HepG2 (cell line): ENCODE results near the gene ROBO3. TPM values are rescaled to one million over a fixed set of nuclear protein-coding genes. Genes with fewer than 3 reads are reported as not detected.

Experiments used
- ATAD3A ChIP-seq: sonication (generic); formaldehyde crosslinking; IDR thresholded peaks from 2 replicates; pipeline ENCODE4 v1.4.0; 2020; ENCODE audit warnings: missing genetic modification reagents
- ATF2 ChIP-seq: sonication (generic); formaldehyde crosslinking; IDR thresholded peaks from 2 replicates; pipeline ENCODE4 v1.4.0; 2020; ENCODE audit warnings: missing genetic modification reagents
- GATAD2A ChIP-seq: IDR thresholded peaks from 2 replicates; pipeline ENCODE4 v1.6.1; 2016
- GZF1 ChIP-seq: sonication (generic); formaldehyde crosslinking; IDR thresholded peaks from 2 replicates; pipeline ENCODE4 v1.5.1; 2020; ENCODE audit warnings: mild to moderate bottlenecking, missing genetic modification reagents
- HIC2 ChIP-seq: sonication (generic); formaldehyde crosslinking; IDR thresholded peaks from 2 replicates; pipeline ENCODE4 v1.9.0; 2022; ENCODE audit warnings: low read depth, missing genetic modification reagents
- HMG20A ChIP-seq: IDR thresholded peaks from 2 replicates; pipeline ENCODE4 v1.6.1; 2016; ENCODE audit warnings: borderline replicate concordance
- MIER3 ChIP-seq: IDR thresholded peaks from 2 replicates; pipeline ENCODE4 v1.6.1; 2016; ENCODE audit warnings: missing compliant biosample characterization, borderline replicate concordance
- MIXL1 ChIP-seq: IDR thresholded peaks from 2 replicates; pipeline ENCODE4 v1.6.1; 2016
- NCOA1 ChIP-seq: sonication (generic); formaldehyde crosslinking; IDR thresholded peaks from 2 replicates; pipeline ENCODE4 v1.9.0; 2021; ENCODE audit warnings: missing genetic modification reagents
- TARDBP ChIP-seq: sonication (generic); formaldehyde crosslinking; IDR thresholded peaks from 2 replicates; pipeline ENCODE4 v1.8.0; 2022; ENCODE audit warnings: mild to moderate bottlenecking, missing genetic modification reagents
- TERF1 ChIP-seq: sonication (generic); formaldehyde crosslinking; IDR thresholded peaks from 2 replicates; pipeline ENCODE4 v1.8.0; 2022; ENCODE audit warnings: mild to moderate bottlenecking, missing genetic modification reagents, moderate library complexity
- XBP1 ChIP-seq: sonication (generic); formaldehyde crosslinking; IDR thresholded peaks from 2 replicates; pipeline ENCODE4 v1.5.0; 2020; ENCODE audit warnings: missing genetic modification reagents
- ZBTB21 ChIP-seq: sonication (generic); formaldehyde crosslinking; IDR thresholded peaks from 2 replicates; pipeline ENCODE4 v1.4.0; 2020; ENCODE audit warnings: missing genetic modification reagents
- ZBTB4 ChIP-seq: sonication (generic); formaldehyde crosslinking; IDR thresholded peaks from 2 replicates; pipeline ENCODE4 v1.4.0; 2020; ENCODE audit warnings: missing genetic modification reagents, mild to moderate bottlenecking, borderline replicate concordance
- ZC3H4 ChIP-seq: sonication (generic); formaldehyde crosslinking; IDR thresholded peaks from 2 replicates; pipeline ENCODE4 v1.4.0; 2020; ENCODE audit warnings: missing genetic modification reagents, borderline replicate concordance
- ZFP36L2 ChIP-seq: sonication (generic); formaldehyde crosslinking; IDR thresholded peaks from 2 replicates; pipeline ENCODE4 v1.4.0; 2020; ENCODE audit warnings: missing genetic modification reagents
- ZKSCAN1 ChIP-seq: fragments of 150-350 bp; IDR thresholded peaks from 2 replicates; pipeline ENCODE4 v1.6.1; 2014; ENCODE audit warnings: low read length
- ZKSCAN8 ChIP-seq: IDR thresholded peaks from 2 replicates; pipeline ENCODE4 v1.6.1; 2016; ENCODE audit warnings: borderline replicate concordance, missing genetic modification reagents, missing compliant biosample characterization
- ZNF264 ChIP-seq: sonication (generic); formaldehyde crosslinking; IDR thresholded peaks from 2 replicates; pipeline ENCODE4 v1.4.0; 2020; ENCODE audit warnings: missing genetic modification reagents
- ZNF484 ChIP-seq: sonication (generic); formaldehyde crosslinking; IDR thresholded peaks from 2 replicates; pipeline ENCODE4 v1.5.1; 2020; ENCODE audit warnings: mild to moderate bottlenecking, low read depth, missing genetic modification reagents, borderline replicate concordance
- ZNF546 ChIP-seq: sonication (generic); formaldehyde crosslinking; conservative IDR thresholded peaks from 2 replicates; pipeline ENCODE4 v1.8.1; 2023; ENCODE audit warnings: mild to moderate bottlenecking, missing genetic modification reagents
- ZNF746 ChIP-seq: sonication (generic); formaldehyde crosslinking; IDR thresholded peaks from 2 replicates; pipeline ENCODE4 v1.8.0; 2022; ENCODE audit warnings: mild to moderate bottlenecking, missing genetic modification reagents
- polyA plus RNA-seq, 8 experiments: library from polyadenylated mRNA; depleted of rRNA in 3 of 8; stranded (reverse) in 7 of 8; unstranded in 1 of 8; fragments of >200 nt; fragmentation: Illumina TruSeq in 4 of 8; extraction: Trizol in 4 of 8; gene quantifications; 2 replicates each; pipeline versions ENCODE4 v1.2.1 to v1.2.3, GENCODE V29; 2011 to 2016; ENCODE audit warnings: low read depth in 4 of 8, missing spikeins in 1 of 8, mixed read lengths in 1 of 8; ENCODE audit not compliant: insufficient read depth in 1 of 8
- total RNA-seq, 5 experiments: library from RNA; depleted of rRNA; stranded (reverse); fragments of >200 nt; fragmentation: Illumina TruSeq; extraction: Trizol; gene quantifications; 2 replicates each; pipeline ENCODE4 v1.2.3, GENCODE V29; 2016; ENCODE audit warnings: low read depth in 1 of 5

ROBO3 gene
- total and polyA plus RNA-seq, 2 of the 13 experiments (the other 11 are each of a cell fraction or from before 2014, with no cell fraction given), result 0.07 to 2.4 TPM

GRCh38 chr11:124882339-124883071, 17.3 kb downstream of the ROBO3 start (continued):
- peak; percentile 64; the same call in 1 of the 2 replicates for TF ChIP-seq ZBTB4 (CRISPR knock-in tag)
- no peak for TF ChIP-seq XBP1 (CRISPR knock-in tag)
- TF ChIP-seq GATAD2A (CRISPR knock-in tag), result peak; percentile 62
- TF ChIP-seq ZFP36L2 (CRISPR knock-in tag), result no peak
- no peak for TF ChIP-seq ZNF484 (CRISPR knock-in tag)
- TF ChIP-seq ZC3H4 (CRISPR knock-in tag), result no peak
- no peak for TF ChIP-seq ZKSCAN8 (CRISPR knock-in tag)
- peak; percentile 79; the same call in 1 of the 2 replicates for TF ChIP-seq HMG20A (CRISPR knock-in tag)
- TF ChIP-seq MIER3 (CRISPR knock-in tag), result peak; percentile 37; the same call in 1 of the 2 replicates
- no peak for TF ChIP-seq ZKSCAN1
- no peak for TF ChIP-seq ATAD3A
- no peak for TF ChIP-seq TERF1 (CRISPR knock-in tag)
- TF ChIP-seq GZF1 (CRISPR knock-in tag), result no peak
- no peak for TF ChIP-seq NCOA1
- TF ChIP-seq MIXL1 (CRISPR knock-in tag), result no peak
- no peak for TF ChIP-seq ZNF546
- no peak for TF ChIP-seq ZNF264 (CRISPR knock-in tag)
- no peak for TF ChIP-seq ZBTB21 (CRISPR knock-in tag)
- TF ChIP-seq TARDBP (CRISPR knock-in tag), result peak; percentile 85
- TF ChIP-seq HIC2 (CRISPR knock-in tag), result no peak
- no peak for TF ChIP-seq ZNF746
- peak; percentile 57; the same call in 1 of the 2 replicates for TF ChIP-seq ATF2
